Activated T-helper 1 cell treated with Interleukin-2 at 50 U/mL for 16 hours (primary cell): ENCODE measurements around the gene ARL5A.

ENCODE experiments used
- DNase-seq: peaks from one replicate; pipeline ENCODE4 v3.0.0-alpha.2; 2020; ENCODE audit warnings: low read depth

Gene ARL5A

GRCh38 chr2:151840216-151841046 lies 12.2 kb upstream of the ARL5A start:
- DNase-seq: no peak

GRCh38 chr2:151837926-151838325 lies 9.7 kb upstream of the ARL5A start:
- DNase-seq: no peak

GRCh38 chr2:151833984-151834383 lies 5.8 kb upstream of the ARL5A start:
- no peak for DNase-seq

GRCh38 chr2:151830961-151831360 lies 2.7 kb upstream of the ARL5A start:
- DNase-seq: no peak

- no peak for DNase-seq
Measured at GRCh38 chr2:151828890-151829324, 686 bp upstream of the ARL5A start.

GRCh38 chr2:151827564-151828142 lies 568 bp downstream of the ARL5A start:
- DNase-seq: peak; percentile 5

- no peak for DNase-seq
Measured at GRCh38 chr2:151826737-151827157, 1.5 kb downstream of the ARL5A start.

- no peak for DNase-seq
Measured at GRCh38 chr2:151824886-151825285, 3.3 kb downstream of the ARL5A start.

GRCh38 chr2:151823651-151824050 lies 4.6 kb downstream of the ARL5A start:
- no peak for DNase-seq

GRCh38 chr2:151819920-151820319 lies 8.3 kb downstream of the ARL5A start:
- no peak for DNase-seq

GRCh38 chr2:151817929-151818328 lies 10.3 kb downstream of the ARL5A start:
- DNase-seq: no peak

GRCh38 chr2:151816843-151817242 lies 11.4 kb downstream of the ARL5A start:
- no peak for DNase-seq

- DNase-seq: no peak
Measured at GRCh38 chr2:151815821-151816489, 12.3 kb downstream of the ARL5A start.

- no peak for DNase-seq
Measured at GRCh38 chr2:151810489-151810888, 17.7 kb downstream of the ARL5A start.

GRCh38 chr2:151809073-151809383 lies 19.2 kb downstream of the ARL5A start:
- no peak for DNase-seq

GRCh38 chr2:151808258-151809072 lies 19.8 kb downstream of the ARL5A start:
- DNase-seq: no peak

- DNase-seq: no peak
Measured at GRCh38 chr2:151805961-151806360, 22.3 kb downstream of the ARL5A start.

- DNase-seq: no peak
Measured at GRCh38 chr2:151805343-151805742, 22.9 kb downstream of the ARL5A start.

GRCh38 chr2:151803811-151804210 lies 24.4 kb downstream of the ARL5A start:
- no peak for DNase-seq

GRCh38 chr2:151802315-151802714 lies 25.9 kb downstream of the ARL5A start:
- no peak for DNase-seq

- no peak for DNase-seq
Measured at GRCh38 chr2:151799886-151800292, 28.3 kb downstream of the ARL5A start.

GRCh38 chr2:151796774-151797173 lies 31.4 kb downstream of the ARL5A start:
- no peak for DNase-seq
